ENCODE data around the gene ZNF507. TPM values are rescaled to one million over a fixed set of nuclear protein-coding genes. Genes with fewer than 3 reads are reported as not detected.
"Not testable (repeated sequence)": the region's sequence is repeated elsewhere in the genome, so short reads cannot be mapped to it uniquely, and the experiment has no call there.

ZNF507 gene
- polyA plus RNA-seq, 1 donor: 16.3 TPM

- no peak for DNase-seq (ENCODE audit: low read depth)
These were observed 61.9 kb downstream of the ZNF507 start for GRCh38 chr19:32407004-32407992.

GRCh38 chr19:32415246-32415645, 69.8 kb downstream of the ZNF507 start:
- no peak for DNase-seq (ENCODE audit: low read depth)

- DNase-seq (ENCODE audit: low read depth): no peak
These were observed 70.3 kb downstream of the ZNF507 start for GRCh38 chr19:32415669-32416068.

DNA sequence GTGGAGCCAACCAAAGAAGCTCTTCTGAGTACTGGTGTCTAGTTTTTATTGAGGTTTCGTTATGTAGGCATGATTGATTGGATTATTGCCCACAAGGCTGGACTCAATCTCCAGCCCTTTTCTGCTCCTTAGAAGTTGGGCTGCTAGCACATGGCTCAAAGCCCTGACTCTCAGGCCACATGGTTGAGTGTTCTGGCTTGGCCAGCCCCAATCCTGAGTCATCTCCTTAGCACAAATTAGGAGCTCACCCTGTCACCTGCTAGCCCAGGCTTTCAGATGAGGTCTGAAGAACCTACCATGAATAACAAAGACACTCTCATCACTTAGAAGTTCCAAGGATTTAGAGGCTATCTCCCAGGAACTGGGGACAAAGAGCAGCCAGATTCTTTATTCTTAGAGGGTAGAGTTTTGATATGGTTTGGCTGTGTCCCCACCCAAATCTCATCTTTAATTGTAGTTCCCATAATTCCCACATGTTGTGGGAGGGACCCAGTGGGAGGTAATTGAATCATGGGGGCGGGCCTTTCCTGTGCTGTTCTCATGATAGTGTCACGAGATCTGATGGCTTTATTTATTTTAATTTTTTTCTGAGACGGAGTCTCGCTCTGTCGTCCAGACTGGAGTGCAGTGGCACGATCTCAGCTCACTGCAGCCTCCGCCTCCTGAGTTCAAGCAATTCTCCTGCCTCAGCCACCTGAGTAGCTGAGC, 71.5 kb downstream of the ZNF507 start:
- no peak for DNase-seq (ENCODE audit: low read depth)

- no peak for DNase-seq (ENCODE audit: low read depth)
These were observed 72.7 kb downstream of the ZNF507 start for GRCh38 chr19:32418155-32418554.

DNA sequence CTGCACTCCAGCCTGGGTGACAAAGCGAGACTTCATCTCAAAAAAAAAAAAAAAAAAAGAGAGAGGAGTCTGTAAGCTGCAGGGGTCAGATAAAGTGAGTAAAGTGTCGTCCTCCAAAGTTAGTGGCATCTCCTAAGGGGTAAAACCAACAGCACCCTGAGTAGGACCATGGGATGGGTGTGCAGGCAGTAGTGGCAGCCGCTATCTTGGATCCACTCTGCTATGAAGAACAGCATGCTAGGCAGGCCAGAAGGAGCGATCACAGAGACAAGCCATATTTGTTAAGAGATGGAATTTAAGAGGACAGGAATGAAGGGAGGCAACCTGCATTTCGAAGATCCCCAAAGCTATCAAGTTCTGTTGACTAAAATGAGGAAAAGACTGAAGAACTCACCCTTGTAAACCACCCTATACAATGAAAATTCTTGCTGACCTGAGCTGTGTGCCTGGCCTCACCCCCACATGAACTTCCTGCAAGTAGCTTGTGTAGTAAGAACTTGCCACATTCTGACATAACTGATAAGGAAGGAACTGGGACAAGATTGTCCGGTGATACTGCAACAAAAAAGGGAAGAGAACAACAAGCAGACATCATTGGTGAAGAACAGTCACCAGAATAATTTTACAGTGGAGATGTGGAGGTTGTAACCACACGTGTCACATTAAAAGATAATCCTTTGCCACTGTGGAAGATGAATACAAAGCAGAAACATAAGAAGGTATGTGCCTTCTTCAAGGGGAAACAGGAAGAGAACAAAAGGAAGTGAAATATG, 76.4 kb downstream of the ZNF507 start:
- no peak for DNase-seq (ENCODE audit: low read depth)

DNA sequence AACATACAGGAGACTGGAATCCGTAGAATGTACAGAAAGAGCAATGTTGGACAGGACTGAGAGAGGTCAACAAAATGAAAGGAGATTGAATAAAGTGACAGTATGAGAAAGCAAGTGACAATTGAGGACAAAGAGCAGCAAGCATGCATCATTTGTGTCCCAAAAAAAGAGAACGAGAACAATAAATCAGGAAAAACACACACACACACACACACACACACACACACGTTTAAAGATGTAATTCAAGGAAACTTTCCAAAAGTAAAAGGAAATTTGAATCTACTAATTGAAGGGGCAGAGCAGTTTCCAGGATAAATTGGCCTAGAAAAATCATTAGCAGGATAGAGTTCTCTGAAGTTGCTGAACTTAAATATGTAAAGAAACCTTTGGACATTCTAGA, 77.0 kb downstream of the ZNF507 start:
- DNase-seq (ENCODE audit: low read depth): no peak

DNA sequence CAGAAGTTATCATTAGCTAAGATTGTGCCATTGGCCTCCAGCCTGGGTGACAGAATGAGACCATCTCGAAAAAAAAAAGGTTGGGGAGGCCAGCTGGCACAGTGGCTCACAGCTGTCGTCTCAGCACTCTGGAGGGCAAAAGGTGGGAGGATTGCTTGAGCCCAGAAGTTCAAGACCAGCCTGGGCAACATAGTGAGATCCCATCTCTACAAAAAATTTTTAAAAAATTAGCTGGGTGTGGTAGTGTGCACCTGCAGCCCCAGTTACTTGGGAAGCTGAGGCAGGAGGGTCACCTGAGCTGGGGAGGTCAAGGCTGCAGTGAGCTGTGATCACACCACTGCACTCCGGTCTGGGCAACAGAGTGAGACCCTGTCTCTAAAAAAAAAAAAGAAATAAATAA, 78.5 kb downstream of the ZNF507 start:
- not testable (repeated sequence) for DNase-seq (ENCODE audit: low read depth)

GRCh38 chr19:32427536-32427935, 82.1 kb downstream of the ZNF507 start:
- DNase-seq (ENCODE audit: low read depth): no peak

DNA sequence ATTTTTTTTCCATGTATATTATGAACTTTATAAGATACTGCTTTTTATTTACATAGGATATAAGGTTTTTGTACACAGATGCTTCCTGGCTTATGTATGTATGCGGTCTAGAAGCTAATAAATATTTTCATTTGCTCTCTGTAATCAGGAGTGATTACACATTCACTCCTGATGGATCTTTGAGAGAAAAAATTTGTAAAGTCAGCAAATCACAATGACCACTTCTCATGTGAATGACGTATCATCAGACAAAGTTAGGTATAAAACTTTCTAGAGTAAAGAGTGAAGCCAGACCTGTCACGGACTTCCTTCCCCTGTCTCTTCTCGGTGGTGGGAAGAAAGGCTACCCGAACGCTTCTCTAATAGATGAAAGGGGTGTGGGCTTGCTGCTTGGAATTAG, 91.3 kb downstream of the ZNF507 start:
- DNase-seq (ENCODE audit: low read depth): no peak

DNA sequence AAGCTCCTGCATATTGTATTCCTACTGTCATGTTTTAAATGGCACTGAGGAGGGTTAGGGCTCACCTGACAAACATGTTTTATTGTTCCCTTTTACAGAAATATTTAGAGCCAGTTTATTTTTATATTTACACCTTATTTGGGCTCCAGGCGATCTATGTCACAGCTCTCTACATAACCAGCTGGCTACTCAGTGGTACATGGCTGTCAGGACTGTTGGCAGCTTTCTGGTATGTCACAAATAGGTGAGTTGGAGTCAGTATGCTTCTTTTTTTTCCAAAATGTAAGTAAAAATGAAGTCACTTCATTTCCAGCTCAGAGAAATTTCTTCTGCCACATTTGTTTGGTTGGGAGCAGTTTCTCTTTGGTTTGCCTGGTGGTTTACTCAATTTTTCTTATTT, 91.7 kb downstream of the ZNF507 start:
- no peak for DNase-seq (ENCODE audit: low read depth)

Other genes starting within 250 kb of the ZNF507 start
- gene DPY19L3, start 60.2 kb downstream of the ZNF507 start, polyA plus RNA-seq (ENCODE audit: insufficient read length): 23.3 TPM
- gene PDCD5, start 235.6 kb downstream of the ZNF507 start, polyA plus RNA-seq (ENCODE audit: insufficient read length): 138 TPM